GM18499 (cell line): ENCODE data around the gene MAPT.
"Not testable (repeated sequence)": the region's sequence is repeated elsewhere in the genome, so short reads cannot be mapped to it uniquely, and the experiment has no call there.

Experiments used
- ATAC-seq: cut with Tn5 transposase; IDR thresholded peaks from one replicate; pipeline ENCODE4 v1.9.1; 2021; ENCODE audit warnings: moderate number of reproducible peaks; ENCODE audit not compliant: insufficient read depth, unreplicated experiment

Gene MAPT

DNA sequence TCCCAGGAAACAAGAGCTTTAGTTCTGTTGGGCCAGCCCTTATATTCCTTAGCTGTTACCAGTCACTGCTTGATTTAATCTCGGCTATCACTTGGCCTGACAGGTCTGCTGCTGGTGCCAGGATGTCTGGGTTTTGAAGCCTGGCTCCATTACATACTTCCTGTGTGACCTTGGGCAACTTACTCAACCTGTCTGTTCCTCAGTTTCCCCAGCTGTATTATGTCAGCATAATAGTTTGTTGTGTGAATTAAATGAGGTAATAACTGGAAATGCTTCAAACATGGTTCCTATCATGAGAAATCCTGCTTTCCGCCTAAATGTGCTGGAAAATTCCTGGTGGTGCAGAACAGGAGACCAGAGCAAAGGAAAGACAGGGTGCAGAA, 54.1 kb downstream of the MAPT start:
- ATAC-seq = no peak

DNA sequence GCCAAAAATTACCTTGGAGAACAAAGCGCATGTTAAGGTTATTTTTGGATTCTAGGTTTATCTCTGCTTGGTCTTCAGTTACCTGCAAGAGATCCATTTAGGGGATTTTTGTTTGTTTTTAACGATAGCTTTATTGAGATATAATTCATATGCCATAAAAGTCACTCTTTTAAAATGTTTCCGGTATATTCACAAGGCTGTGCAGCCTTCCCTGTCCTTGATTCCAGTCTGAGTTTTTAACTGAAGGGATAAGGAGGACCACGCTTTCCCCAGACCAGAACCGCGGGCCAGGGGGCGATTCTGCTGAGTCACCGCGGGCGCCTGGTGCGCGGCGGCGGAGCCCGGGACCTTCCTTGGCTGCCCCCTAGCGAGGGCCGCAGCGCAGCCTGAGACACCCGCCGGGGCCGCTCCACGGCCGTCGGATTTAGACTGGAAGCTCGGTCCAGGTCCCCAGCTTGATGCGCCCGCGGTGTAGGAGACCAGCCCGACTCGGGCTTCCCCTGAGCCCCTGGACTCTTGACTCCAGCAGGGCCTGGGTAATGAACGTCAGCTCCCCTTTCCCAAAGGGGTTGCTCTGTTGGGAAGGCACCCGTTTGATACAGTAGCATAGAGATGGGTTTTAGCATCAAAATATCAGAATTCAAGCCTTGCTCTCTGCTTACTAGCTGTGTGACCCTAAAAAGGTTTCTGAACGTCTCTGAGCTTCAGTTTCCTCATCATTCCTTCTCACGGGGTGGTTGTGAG, 54.7 kb downstream of the MAPT start:
- no peak for ATAC-seq

DNA sequence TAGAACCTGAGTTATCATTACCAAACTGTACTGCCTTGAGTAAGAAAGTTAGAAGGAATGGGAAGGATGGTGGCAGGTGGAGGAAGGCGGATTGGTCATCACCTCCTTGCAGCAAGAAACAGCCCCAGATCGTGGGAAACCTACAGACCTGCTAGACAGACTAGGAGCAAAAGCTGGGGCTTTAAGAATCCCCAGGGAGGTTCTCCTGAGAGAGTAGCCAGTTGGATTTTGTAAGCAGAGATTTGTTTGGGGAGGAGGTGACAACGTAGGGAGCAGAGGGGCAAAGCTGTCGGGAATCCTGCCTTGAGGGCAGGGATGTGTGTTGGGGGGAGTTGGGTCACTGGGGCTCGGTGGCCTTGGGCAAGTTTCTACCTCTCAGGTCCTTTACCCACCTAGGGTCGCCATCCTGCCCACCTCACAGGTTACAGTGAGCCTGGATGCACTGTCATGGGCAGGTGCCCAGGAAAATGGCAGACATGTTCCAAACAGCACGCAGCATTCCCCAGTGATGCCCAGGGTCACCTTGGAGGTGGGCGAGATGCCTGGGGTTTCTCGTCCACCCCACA, 55.5 kb downstream of the MAPT start:
- no peak for ATAC-seq

DNA sequence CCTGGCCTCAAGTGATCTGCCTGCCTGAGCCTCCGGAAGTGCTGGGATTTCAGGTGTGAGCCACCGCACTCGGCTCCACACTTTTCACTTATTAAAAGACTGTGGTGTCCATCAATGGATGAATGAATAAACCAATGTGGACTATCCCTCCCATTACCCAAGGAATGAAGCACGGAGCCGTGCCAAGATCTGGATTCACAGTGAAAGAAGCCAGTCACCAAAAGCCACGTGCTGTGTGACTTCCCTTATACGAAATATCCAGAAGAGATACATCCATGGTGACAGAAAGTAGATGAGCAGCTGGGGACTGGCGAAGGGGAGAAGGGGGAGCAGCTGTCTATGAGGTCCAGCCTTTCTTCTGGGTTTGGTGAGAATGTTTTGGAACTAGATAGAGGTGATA, 56.5 kb downstream of the MAPT start:
- no peak for ATAC-seq

DNA sequence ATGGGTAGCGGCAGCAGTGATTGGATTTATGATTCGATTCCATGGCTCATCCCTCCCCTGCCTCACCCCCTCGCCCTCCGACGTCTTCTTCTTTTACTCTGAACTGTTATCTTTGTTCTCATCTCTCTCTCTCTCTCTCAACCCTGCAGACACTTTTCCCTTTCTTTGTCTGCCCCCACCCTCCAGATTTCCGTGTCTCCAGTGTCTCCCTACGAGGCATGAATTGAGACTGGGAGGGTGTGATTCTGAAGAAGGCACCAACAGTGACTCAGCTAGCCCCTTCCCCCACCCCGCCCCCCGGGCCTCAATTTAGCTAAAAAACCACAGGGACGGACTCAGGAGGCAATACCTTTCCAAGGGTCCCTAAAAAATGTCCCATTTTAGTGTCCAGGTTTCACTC, 57.0 kb downstream of the MAPT start:
- no peak for ATAC-seq

DNA sequence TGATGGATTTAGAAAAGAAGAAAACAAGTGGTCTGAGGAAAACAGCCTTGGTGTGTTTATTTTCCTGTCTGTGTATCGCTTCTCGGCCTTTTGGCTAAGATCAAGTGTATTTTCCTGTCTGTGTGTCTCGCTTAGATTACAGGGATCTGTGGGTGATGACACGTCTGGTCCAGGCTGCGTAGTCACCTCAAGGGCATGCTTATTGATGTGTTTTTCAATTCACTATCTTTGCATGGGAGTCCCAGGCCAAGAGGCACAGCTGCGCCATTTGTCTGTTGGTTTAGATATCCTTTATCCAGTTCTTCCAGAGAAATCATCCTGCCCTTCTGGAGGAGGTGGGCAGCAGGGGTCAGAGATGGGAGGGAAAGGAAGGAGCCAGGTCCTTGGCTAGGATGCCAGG, 57.6 kb downstream of the MAPT start:
- ATAC-seq = no peak

DNA sequence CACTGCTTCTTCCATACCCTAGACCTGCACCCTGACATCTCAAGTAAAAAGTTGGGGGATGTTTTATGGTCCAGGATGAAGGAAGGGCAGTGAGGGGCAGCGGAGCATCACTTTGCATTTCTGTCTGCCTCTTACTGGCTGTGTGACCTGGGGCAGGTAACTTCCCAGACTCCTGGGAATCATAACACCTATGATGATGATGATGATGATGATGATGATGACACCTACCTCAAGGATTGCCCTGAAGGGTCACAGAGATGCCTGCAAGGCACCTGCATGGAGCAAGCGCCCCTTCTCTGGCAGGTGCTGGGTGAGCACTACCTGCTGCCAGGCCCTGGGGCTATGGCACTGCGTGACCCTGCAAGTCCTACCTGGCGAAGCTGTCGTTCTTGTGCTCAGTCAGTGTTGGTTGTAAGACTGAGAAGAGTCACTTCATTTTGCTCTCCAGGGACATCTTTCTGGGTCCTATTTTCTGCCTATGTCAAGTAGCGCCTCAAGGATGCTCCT, 58.5 kb downstream of the MAPT start:
- no peak for ATAC-seq

DNA sequence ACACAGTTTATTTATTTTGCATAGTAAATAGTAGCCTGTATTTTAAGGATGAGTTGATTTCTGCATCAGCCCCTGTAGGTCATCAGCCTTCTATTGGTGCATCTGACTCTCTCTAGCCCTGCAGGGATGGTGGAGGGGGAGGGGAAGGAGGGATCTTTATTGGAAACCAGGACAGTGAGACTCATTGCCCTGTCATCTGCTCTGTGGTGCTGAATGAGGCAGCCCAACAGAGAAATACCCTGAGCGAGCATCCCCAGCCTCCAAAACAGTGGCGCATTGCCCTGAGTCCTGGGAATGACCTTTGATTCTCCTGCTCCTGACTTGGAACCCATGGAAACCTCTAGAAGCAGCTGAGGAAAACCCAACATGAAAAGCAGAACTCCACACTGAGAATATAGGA, 59.2 kb downstream of the MAPT start:
- no peak for ATAC-seq

DNA sequence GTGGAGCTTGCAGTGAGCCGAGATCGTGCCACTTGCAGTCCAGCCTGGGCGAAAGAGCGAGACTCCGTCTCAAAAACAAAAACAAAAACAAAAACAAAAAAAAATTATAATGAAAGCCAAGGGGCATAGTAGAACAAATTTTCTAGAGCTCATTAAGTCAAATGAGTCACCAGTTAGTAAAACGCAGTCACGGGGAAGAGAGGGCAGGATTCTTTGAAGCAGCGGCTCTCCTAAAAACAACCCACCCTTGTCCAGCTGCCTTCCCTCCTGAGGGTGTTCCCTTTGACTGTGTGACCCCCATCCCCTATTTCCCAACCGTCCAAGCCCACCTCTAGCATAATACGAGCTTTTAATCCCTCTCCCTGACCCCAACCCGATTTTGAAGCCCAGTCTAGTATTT, 60.6 kb downstream of the MAPT start:
- ATAC-seq = no peak

DNA sequence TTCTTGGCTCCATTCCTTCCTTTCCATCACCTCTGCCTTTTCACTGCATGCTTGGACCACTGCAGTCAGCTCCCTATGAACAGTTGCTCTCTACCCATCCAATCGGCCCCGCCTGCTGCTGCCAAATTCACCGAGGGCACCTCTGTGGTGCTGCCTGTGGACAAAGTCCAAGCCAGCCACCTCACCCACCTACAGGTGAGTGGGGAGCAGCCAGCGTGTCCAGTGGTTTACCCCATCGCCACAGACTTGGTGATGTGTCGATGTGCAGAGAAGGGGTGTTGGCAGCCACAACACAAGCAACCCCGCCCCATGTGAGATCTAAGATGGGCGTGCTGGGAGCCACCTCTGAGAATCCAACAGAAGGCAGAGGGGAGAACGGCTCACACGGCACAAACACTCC, 61.0 kb downstream of the MAPT start:
- ATAC-seq = no peak

DNA sequence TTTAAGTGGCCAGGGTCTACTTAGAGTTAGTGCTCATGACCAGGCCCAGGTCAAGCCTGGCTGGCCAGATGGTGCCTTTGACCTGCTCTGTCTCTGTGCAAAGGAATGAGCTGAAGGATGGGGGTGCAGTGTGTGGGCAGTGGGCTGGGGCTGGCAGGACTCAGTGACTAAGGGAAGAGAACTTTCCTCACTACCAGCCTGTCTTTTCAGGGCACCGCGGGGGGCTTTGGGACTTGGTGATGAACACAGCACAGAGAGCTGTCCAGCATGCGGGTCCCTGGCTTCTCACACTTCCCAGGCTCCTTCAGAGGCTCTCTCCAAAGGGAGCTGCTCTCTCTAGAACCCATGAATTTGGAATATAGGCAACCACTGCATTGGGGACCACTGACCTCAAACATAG, 61.7 kb downstream of the MAPT start:
- no peak for ATAC-seq

DNA sequence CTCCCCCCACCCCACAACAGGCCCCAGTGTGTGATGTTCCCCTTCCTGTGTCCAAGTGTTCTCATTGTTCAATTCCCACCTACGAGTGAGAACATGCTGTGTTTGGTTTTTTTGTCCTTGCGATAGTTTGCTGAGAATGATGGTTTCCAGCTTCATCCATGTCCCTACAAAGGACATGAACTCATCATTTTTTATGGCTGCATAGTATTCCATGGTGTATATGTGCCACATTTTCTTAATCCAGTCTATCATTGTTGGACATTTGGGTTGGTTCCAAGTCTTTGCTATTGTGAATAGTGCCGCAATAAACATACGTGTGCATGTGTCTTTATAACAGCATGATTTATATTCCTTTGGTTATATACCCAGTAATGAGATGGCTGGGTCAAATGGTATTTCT, 62.4 kb downstream of the MAPT start:
- ATAC-seq = not testable (repeated sequence)

DNA sequence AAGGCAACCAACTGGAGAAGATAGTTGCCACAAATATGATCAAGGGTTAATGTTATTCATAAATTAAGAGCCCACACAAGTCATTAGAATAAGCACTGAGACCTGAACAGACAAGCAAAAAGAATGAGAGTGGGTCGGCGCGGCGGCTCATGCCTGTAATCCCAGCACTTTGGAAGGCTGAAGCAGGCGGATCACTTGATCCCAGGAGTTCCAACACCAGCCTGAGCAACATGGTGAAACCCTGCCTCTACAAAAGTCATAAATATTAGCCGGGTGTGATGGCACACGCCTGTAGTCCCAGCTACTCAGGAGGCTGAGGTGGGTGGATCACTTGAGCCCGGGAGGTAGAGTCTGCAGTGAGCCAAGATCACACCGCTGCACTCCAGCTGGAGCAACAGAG, 64.0 kb downstream of the MAPT start:
- ATAC-seq = no peak

DNA sequence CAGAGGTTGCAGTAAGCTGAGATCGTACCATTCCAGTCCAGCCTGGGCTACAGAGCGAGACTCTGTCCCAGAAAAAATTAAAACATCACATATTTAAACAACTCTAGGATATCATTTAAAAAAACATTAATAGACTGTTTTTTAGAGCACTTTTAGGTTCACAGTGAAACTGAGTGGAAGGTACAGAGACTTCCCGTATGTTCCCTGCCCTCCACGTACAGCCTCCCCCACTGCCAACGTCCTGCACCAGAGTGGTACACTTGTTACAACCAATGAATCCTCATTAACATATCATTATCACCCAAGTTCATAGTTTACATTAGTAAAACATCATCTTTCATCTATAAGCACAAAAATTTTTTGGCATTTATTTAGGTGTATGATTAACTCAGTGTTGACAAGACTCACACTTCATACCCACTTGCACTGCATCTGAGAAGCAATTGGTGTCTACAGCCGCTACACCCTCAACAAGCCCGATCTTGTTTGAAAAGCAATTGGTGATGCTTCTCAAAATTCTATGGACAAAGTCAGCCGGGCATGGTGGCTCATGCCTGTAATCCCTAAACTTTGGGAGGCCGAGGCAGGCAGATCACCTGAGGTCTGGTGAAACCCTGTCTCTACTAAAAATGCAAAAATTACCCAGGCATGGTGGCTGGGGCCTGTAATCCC, 64.8 kb downstream of the MAPT start:
- ATAC-seq = no peak

DNA sequence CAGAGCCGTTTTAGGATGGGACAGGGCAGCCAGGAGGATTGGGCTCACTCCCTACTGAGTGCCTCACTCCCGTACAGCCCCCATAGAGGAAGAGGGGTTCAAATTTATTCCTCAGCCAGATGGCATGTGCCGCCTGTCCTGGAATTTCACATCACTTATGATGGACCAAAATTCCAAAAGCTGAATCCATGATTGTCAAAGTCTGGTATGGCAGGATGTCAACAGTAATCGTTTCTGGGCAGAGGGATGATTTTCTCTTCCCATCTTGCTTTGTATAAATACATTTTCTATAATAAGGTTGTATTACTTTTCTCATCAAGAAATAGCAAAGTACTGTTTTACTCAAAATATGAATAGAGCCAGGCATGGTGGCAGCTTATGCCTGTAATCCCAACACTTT, 66.0 kb downstream of the MAPT start:
- no peak for ATAC-seq

DNA sequence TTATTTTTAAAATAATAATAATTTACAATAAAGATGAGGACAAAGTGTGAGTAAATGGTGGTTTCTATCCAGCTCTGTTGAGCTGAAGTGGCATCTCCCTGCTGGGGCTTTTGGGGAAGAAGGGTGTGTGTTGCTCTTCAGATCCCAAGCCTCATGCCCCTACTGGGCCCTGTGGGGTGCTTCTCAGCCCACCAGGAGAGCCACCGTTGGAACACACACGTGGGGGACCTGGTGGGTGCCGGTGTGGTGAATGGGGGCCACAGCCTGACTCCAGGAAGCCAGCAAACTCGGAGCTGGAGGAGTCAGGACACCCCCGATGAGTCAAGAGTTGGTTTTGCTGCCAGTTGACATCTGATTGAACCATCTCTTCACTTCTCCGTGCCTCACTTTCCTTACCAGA, 66.9 kb downstream of the MAPT start:
- no peak for ATAC-seq

DNA sequence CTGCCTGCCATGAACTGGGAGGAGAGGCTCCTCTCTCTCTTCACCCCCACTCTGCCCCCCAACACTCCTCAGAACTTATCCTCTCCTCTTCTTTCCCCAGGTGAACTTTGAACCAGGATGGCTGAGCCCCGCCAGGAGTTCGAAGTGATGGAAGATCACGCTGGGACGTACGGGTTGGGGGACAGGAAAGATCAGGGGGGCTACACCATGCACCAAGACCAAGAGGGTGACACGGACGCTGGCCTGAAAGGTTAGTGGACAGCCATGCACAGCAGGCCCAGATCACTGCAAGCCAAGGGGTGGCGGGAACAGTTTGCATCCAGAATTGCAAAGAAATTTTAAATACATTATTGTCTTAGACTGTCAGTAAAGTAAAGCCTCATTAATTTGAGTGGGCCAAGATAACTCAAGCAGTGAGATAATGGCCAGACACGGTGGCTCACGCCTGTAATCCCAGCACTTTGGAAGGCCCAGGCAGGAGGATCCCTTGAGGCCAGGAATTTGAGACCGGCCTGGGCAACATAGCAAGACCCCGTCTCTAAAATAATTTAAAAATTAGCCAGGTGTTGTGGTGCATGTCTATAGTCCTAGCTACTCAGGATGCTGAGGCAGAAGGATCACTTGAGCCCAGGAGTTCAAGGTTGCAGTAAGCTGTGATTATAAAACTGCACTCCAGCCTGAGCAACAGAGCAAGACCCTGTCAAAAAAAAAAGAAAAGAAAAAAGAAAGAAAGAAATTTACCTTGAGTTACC, 68.0 kb downstream of the MAPT start:
- ATAC-seq = no peak

DNA sequence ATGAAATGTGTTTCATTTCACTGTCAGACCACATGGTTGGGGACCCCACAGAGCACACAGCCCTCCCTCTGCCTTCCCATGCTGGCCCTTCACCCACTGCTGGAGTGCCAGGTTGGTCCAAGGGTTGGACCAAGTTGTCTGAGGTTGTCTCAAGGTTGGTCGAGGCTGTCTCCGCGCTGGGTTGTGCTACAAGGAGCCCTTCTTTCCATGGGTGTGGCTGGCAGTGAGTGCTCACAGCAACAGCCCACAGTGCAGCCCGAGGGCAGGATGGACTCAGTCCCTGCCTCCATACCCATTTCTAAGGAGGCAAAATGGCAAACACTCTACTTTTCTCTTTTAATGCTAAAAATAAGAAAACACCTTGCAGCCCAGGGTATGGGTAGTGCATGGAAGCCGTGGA, 68.9 kb downstream of the MAPT start:
- ATAC-seq = no peak

DNA sequence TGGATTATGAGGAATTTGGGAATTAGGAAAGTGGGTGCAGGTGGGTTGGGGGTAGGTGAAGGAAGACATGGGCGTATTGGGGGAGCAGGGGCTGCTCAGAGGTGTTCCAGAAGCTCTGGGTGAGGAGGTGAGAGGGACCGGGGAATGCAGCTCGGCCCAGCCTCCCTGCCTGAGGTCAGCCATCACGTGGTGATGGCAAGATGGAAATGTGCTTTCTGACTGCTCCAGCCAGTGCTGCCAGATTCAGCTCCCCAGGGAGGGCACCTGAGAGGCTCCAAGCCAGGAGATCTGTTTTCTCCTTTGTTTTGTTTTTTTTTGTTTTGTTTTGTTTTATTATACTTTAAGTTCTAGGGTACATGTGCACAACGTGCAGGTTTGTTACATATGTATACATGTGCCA, 69.5 kb downstream of the MAPT start:
- ATAC-seq = no peak

DNA sequence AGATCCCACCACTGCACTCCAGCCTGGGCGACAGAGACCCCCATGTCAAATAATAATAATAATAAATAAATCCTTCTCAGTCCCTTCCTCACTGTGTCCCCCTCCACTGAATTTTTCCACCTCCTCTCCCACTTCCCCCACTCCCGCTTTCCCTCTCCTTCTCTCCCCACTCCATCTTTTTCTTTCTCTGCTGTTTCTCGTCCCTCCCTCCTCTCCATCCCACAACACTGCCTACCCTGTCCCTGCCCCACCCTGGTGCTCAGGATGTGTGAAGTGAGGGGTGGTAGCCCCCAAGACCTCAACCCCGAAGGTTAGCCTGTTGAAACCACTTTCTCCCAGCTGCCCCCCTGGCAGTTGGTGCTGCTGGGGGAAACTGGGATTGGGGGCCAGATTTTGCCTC, 70.3 kb downstream of the MAPT start:
- no peak for ATAC-seq

DNA sequence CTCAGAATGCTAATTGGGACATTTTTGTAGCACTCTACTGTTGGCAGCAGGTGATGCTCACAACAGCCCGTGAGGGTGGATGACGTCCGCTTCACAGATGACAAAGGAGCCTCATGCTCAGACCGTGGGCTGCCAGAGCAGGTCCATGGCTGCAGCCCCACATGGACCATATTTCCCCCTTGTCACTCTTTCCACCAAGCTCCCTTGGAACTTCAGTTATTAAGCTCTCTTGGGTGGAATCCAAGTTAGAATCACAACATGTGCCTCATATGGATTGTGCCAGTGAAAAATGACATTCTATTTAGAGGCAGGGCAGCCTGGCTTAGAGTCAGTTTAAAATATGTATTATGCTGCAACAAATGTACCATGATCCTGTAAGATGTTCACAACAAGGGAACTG, 71.5 kb downstream of the MAPT start:
- ATAC-seq = no peak
